Cardiac muscle cell (in vitro differentiated cells and primary cell): ENCODE results near the gene TSPAN31. TPM values are rescaled to one million over a fixed set of nuclear protein-coding genes. Genes with fewer than 3 reads are reported as not detected.

Experiments
- DNase-seq, 2 donors: peaks; one replicate each; pipeline versions ENCODE4 v3.0.0 to v3.0.0-alpha.2; 2010 to 2017; ENCODE audit warnings: low read depth in 1 of 2, low spot score in 1 of 2
- H3K27ac ChIP-seq: fragments of 200-600 bp; sonication (generic); 2 replicates; pipeline ENCODE4 v1.5.1; 2016
- H3K27me3 ChIP-seq: fragments of 200-600 bp; sonication (generic); 2 replicates; pipeline ENCODE4 v1.6.0; 2016; ENCODE audit warnings: control low read depth
- H3K36me3 ChIP-seq: fragments of 200-600 bp; sonication (generic); 2 replicates; pipeline ENCODE4 v1.5.1; 2016; ENCODE audit warnings: control low read depth
- H3K4me1 ChIP-seq: fragments of 200-600 bp; sonication (generic); 2 replicates; pipeline ENCODE4 v1.8.1; 2017; ENCODE audit warnings: low read depth, mild to moderate bottlenecking, mixed run types
- H3K4me3 ChIP-seq: fragments of 200-600 bp; sonication (generic); 2 replicates; pipeline ENCODE4 v1.5.1; 2016; ENCODE audit warnings: mild to moderate bottlenecking
- H3K9me3 ChIP-seq: fragments of 200-600 bp; sonication (generic); 2 replicates; pipeline ENCODE4 v1.5.1; 2017; ENCODE audit warnings: low read depth, mild to moderate bottlenecking, control low read depth
- CTCF ChIP-seq: IDR thresholded peaks from 2 replicates; pipeline ENCODE4 v1.5.1; 2012; ENCODE audit warnings: low read depth, mild to moderate bottlenecking, low read length
- polyA plus RNA-seq: library from polyadenylated mRNA; unstranded; fragments of >200 nt; fragmentation: Nextera tagmentation; extraction: Ambion mirVana; gene quantifications from 2 replicates; pipeline ENCODE4 v1.2.1, GENCODE V29; 2016
- total RNA-seq: library from RNA; depleted of rRNA; stranded (reverse); fragments of >200 nt; gene quantifications from 2 replicates; pipeline ENCODE4 v1.2.3, GENCODE V29; 2016

Gene TSPAN31
- total and polyA plus RNA-seq, 2 experiments from 2014 or later, result 65.9 to 66.3 TPM

GRCh38 chr12:57782608-57783465 lies 38.0 kb downstream of the TSPAN31 start, which contains the start of gene TSFM:
TSS of gene TSFM (plus strand) at chr12:57782787. CDS start at chr12:57782802, 15 bp downstream.
- Histone ChIP-seq H3K9me3 (no peaks in the 10 kb centered on the region), H3K36me3 (peaks cover 15% of the 10 kb centered on the region), H3K27ac (peak within 1 kb of the TSS; percentile 46), H3K4me1 (peaks cover 6% of the 10 kb centered on the region), H3K4me3 (peak within 1 kb of the TSS; percentile 99), H3K27me3 (no peaks in the 10 kb centered on the region)
- DNase-seq, result peak; percentile 96 to 98
- TF ChIP-seq CTCF, result peak; percentile 90

- H3K27ac ChIP-seq, result no peak overlapping the region
- no peaks in the 10 kb centered on the region for H3K9me3 ChIP-seq
- H3K36me3 ChIP-seq, result peaks cover 15% of the 10 kb centered on the region
- TF ChIP-seq CTCF, result no peak
- H3K4me3 ChIP-seq, result peak overlapping the region; percentile 99
- DNase-seq, result no peak
- no peaks in the 10 kb centered on the region for H3K27me3 ChIP-seq
- H3K4me1 ChIP-seq, result peaks cover 6% of the 10 kb centered on the region
Observed at GRCh38 chr12:57783466-57783801, 38.6 kb downstream of the TSPAN31 start.

GRCh38 chr12:57783861-57784260 lies 39.0 kb downstream of the TSPAN31 start:
- no peak for DNase-seq
- H3K4me1 ChIP-seq, result peaks cover 6% of the 10 kb centered on the region

GRCh38 chr12:57793920-57794319 lies 49.1 kb downstream of the TSPAN31 start:
- Histone ChIP-seq H3K27me3 (no peaks in the 10 kb centered on the region), H3K9me3 (no peaks in the 10 kb centered on the region), H3K4me1 (no peaks in the 10 kb centered on the region), H3K27ac (no peak overlapping the region), H3K4me3 (no peak overlapping the region), H3K36me3 (peaks cover 58% of the 10 kb centered on the region)
- peak in 1 of 2 donors; percentile 79 for DNase-seq
- TF ChIP-seq CTCF, result no peak

More at GRCh38 chr12:57783861-57784260, 39.0 kb downstream of the TSPAN31 start:
- Histone ChIP-seq H3K4me3 (peak overlapping the region; percentile 99), H3K9me3 (no peaks in the 10 kb centered on the region), H3K27me3 (no peaks in the 10 kb centered on the region), H3K27ac (no peak overlapping the region), H3K36me3 (peaks cover 15% of the 10 kb centered on the region)
- no peak for TF ChIP-seq CTCF

GRCh38 chr12:57795354-57795753 lies 50.5 kb downstream of the TSPAN31 start:
- H3K36me3 ChIP-seq, result peaks cover 56% of the 10 kb centered on the region
- no peak for TF ChIP-seq CTCF
- no peaks in the 10 kb centered on the region for H3K4me1 ChIP-seq
- no peaks in the 10 kb centered on the region for H3K9me3 ChIP-seq
- no peak overlapping the region for H3K27ac ChIP-seq
- DNase-seq, result no peak
- no peak overlapping the region for H3K4me3 ChIP-seq
- H3K27me3 ChIP-seq, result no peaks in the 10 kb centered on the region
